K562 (cell line): ENCODE results near the gene DUS1L. TPM values are rescaled to one million over a fixed set of nuclear protein-coding genes. Genes with fewer than 3 reads are reported as not detected.

Experiments used
- BRCA1 ChIP-seq, 2 experiments: fragments of 450-650 bp in 1 of 2; sonication (generic) in 1 of 2; formaldehyde crosslinking in 1 of 2; IDR thresholded peaks; 2 replicates each; pipeline versions ENCODE4 v1.5.0 to v1.6.1; 2017 to 2020; ENCODE audit warnings: mild to moderate bottlenecking in 1 of 2, missing genetic modification reagents in 1 of 2
- HDAC8 ChIP-seq: fragments of 450-650 bp; IDR thresholded peaks from 2 replicates; pipeline ENCODE4 v1.6.1; 2016; ENCODE audit warnings: mild to moderate bottlenecking, missing genetic modification characterization, moderate library complexity, missing compliant biosample characterization
- HNRNPL ChIP-seq: fragments of 200-400 bp; formaldehyde crosslinking; IDR thresholded peaks from 2 replicates; pipeline ENCODE4 v1.6.1; 2017; ENCODE audit warnings: low read depth, mild to moderate bottlenecking, low read length
- MTA1 ChIP-seq: fragments of 450-650 bp; IDR thresholded peaks from 2 replicates; pipeline ENCODE4 v1.6.1; 2017; ENCODE audit warnings: borderline replicate concordance
- NFIX ChIP-seq: fragments of 250-450 bp; sonication (Bioruptor Pico); IDR thresholded peaks from 2 replicates; pipeline ENCODE4 v1.4.0; 2020; ENCODE audit warnings: low read depth, mild to moderate bottlenecking, moderate library complexity
- TAF15 ChIP-seq: fragments of 200-400 bp; formaldehyde crosslinking; IDR thresholded peaks from 2 replicates; pipeline ENCODE4 v1.6.1; 2017; ENCODE audit warnings: mild to moderate bottlenecking, low read depth, low read length, moderate library complexity
- ZNF551 ChIP-seq: fragments of 250-450 bp; sonication (Bioruptor Pico); IDR thresholded peaks from 2 replicates; pipeline ENCODE4 v1.5.0; 2021; ENCODE audit warnings: mild to moderate bottlenecking, moderate library complexity
- polyA plus RNA-seq, 8 experiments: library from polyadenylated mRNA; depleted of rRNA in 4 of 8; stranded (reverse) in 5 of 8; unstranded in 3 of 8; fragments of >200 nt; fragmentation: Nextera tagmentation in 2 of 8; fragmentation: Illumina TruSeq in 1 of 8; extraction: Ambion mirVana in 2 of 8; extraction: Trizol in 1 of 8; gene quantifications; 2 replicates each; pipeline versions ENCODE4 v1.2.1 to v1.2.3, GENCODE V29; 2011 to 2014; ENCODE audit warnings: inconsistent platforms in 1 of 8, missing spikeins in 1 of 8
- total RNA-seq, 7 experiments: library from RNA; depleted of rRNA in 6 of 7; stranded (reverse); fragments of >200 nt in 6 of 7; fragmentation: Illumina TruSeq in 2 of 7; extraction: Trizol in 2 of 7; gene quantifications; 2 replicates each; pipeline versions ENCODE4 v1.2.1 to v1.2.3, GENCODE V29; 2011 to 2021; ENCODE audit warnings: low replicate concordance in 1 of 7
- TF ChIP-seq, protein P1 (sequence below), 2 experiments: fragments of 450-650 bp in 1 of 2; sonication (generic) in 1 of 2; formaldehyde crosslinking in 1 of 2; IDR thresholded peaks; 2 replicates each; pipeline versions ENCODE4 v1.7.1 to v1.9.0; 2016 to 2022; ENCODE audit warnings: inconsistent platforms in 1 of 2, mild to moderate bottlenecking in 1 of 2, missing genetic modification reagents in 1 of 2
- TF ChIP-seq, protein P2 (sequence below): fragments of 450-650 bp; formaldehyde crosslinking; IDR thresholded peaks from 2 replicates; pipeline ENCODE4 v1.4.0; 2020; ENCODE audit warnings: mild to moderate bottlenecking, moderate library complexity
- TF ChIP-seq, protein P3 (sequence below): fragments of 450-650 bp; formaldehyde crosslinking; IDR thresholded peaks from 2 replicates; pipeline ENCODE4 v1.4.0; 2020; ENCODE audit warnings: mild to moderate bottlenecking, moderate library complexity
- TF ChIP-seq, protein P4 (sequence below): sonication (generic); formaldehyde crosslinking; IDR thresholded peaks from 2 replicates; pipeline ENCODE4 v1.8.1; 2022; ENCODE audit warnings: missing genetic modification reagents

Gene DUS1L
- total and polyA plus RNA-seq, 9 of the 15 experiments (the other 6 are each of a cell fraction or from before 2014, with no cell fraction given), result 7.8 to 210 (median 83.9) TPM

GRCh38 chr17:82031885-82032627, 33.5 kb downstream of the DUS1L start (continued):
- TF ChIP-seq, protein P1, sequence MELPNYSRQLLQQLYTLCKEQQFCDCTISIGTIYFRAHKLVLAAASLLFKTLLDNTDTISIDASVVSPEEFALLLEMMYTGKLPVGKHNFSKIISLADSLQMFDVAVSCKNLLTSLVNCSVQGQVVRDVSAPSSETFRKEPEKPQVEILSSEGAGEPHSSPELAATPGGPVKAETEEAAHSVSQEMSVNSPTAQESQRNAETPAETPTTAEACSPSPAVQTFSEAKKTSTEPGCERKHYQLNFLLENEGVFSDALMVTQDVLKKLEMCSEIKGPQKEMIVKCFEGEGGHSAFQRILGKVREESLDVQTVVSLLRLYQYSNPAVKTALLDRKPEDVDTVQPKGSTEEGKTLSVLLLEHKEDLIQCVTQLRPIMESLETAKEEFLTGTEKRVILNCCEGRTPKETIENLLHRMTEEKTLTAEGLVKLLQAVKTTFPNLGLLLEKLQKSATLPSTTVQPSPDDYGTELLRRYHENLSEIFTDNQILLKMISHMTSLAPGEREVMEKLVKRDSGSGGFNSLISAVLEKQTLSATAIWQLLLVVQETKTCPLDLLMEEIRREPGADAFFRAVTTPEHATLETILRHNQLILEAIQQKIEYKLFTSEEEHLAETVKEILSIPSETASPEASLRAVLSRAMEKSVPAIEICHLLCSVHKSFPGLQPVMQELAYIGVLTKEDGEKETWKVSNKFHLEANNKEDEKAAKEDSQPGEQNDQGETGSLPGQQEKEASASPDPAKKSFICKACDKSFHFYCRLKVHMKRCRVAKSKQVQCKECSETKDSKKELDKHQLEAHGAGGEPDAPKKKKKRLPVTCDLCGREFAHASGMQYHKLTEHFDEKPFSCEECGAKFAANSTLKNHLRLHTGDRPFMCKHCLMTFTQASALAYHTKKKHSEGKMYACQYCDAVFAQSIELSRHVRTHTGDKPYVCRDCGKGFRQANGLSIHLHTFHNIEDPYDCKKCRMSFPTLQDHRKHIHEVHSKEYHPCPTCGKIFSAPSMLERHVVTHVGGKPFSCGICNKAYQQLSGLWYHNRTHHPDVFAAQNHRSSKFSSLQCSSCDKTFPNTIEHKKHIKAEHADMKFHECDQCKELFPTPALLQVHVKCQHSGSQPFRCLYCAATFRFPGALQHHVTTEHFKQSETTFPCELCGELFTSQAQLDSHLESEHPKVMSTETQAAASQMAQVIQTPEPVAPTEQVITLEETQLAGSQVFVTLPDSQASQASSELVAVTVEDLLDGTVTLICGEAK (IDR thresholded peaks at IDR 0.05), result peak; percentile 44; the same call in 1 of the 2 replicates
- TF ChIP-seq, protein P1 (CRISPR knock-in tag; IDR thresholded peaks at IDR 0.05), result no peak
- TF ChIP-seq HNRNPL, result peak; percentile 90
- TF ChIP-seq BRCA1 (IDR thresholded peaks at IDR 0.05), result no peak
- TF ChIP-seq BRCA1 (CRISPR knock-in tag; IDR thresholded peaks at IDR 0.05), result no peak
- TF ChIP-seq HDAC8 (tag), result no peak
- TF ChIP-seq, protein P2, sequence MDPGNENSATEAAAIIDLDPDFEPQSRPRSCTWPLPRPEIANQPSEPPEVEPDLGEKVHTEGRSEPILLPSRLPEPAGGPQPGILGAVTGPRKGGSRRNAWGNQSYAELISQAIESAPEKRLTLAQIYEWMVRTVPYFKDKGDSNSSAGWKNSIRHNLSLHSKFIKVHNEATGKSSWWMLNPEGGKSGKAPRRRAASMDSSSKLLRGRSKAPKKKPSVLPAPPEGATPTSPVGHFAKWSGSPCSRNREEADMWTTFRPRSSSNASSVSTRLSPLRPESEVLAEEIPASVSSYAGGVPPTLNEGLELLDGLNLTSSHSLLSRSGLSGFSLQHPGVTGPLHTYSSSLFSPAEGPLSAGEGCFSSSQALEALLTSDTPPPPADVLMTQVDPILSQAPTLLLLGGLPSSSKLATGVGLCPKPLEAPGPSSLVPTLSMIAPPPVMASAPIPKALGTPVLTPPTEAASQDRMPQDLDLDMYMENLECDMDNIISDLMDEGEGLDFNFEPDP (CRISPR knock-in tag), result no peak
- TF ChIP-seq, protein P3, sequence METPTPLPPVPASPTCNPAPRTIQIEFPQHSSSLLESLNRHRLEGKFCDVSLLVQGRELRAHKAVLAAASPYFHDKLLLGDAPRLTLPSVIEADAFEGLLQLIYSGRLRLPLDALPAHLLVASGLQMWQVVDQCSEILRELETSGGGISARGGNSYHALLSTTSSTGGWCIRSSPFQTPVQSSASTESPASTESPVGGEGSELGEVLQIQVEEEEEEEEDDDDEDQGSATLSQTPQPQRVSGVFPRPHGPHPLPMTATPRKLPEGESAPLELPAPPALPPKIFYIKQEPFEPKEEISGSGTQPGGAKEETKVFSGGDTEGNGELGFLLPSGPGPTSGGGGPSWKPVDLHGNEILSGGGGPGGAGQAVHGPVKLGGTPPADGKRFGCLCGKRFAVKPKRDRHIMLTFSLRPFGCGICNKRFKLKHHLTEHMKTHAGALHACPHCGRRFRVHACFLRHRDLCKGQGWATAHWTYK, result 0 out of 2 replicates have a peak, but pooled peaks have one; percentile 66
- no peak for TF ChIP-seq TAF15
- no peak for TF ChIP-seq ZNF551 (CRISPR knock-in tag)
- no peak for TF ChIP-seq MTA1
- TF ChIP-seq NFIX (CRISPR knock-in tag), result no peak
- TF ChIP-seq, protein P4, sequence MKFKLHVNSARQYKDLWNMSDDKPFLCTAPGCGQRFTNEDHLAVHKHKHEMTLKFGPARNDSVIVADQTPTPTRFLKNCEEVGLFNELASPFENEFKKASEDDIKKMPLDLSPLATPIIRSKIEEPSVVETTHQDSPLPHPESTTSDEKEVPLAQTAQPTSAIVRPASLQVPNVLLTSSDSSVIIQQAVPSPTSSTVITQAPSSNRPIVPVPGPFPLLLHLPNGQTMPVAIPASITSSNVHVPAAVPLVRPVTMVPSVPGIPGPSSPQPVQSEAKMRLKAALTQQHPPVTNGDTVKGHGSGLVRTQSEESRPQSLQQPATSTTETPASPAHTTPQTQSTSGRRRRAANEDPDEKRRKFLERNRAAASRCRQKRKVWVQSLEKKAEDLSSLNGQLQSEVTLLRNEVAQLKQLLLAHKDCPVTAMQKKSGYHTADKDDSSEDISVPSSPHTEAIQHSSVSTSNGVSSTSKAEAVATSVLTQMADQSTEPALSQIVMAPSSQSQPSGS (CRISPR knock-in tag), result no peak
